Stimulated activated CD8-positive, alpha-beta memory T cell treated with anti-CD3 and anti-CD28 coated beads, Interleukin-7, amount 100 ng/mL, for 1 hour (primary cell): ENCODE measurements around the gene ORAI3.
"Not testable (repeated sequence)": the region's sequence is repeated elsewhere in the genome, so short reads cannot be mapped to it uniquely, and the experiment has no call there.

Source experiments
- DNase-seq, 2 donors: peaks; one replicate each; pipeline ENCODE4 v3.0.0-alpha.2; 2020; ENCODE audit warnings: low read depth in 2 of 2

Gene ORAI3

DNA sequence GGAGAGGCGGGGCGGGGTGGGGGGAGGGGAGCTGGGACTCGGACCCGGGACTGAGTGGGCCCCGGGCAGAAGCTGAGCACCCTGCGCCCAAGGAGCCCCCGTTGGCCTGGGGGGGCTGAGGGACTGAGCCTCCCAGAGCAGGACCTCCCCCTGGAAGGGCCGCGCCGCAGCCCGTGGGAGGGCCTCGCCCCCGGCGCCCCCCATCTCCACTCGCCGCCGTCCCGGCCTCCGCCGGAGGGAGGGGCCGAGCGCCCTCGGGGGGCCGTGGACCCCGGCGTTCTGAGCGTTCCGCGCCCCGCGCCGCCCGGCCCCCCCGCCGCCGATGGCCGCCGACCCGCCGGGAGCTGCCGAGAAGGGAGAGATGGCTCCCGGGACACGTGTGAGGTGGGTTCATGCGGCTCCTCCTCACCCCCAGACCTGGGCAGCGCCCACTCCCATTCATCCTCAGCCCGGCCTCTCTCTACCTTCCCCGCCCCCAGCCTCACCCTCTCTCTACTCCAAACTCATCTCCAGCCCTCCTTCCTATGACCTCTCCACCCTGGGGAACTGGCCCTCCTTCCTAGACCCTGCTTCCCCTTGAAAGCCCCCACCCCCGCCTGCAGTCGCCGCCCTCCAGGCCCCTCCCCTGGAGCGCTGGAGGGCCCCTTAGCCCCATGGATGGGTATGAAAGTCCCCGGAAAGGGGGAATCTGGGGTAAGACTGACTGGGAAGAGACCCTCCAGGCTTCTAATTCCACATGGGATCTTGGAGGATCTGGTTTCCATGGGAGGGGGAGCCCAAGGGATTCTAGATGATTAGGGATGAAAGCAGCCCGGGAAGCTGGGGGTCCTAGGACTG lies 24.6 kb upstream of the ORAI3 start:
- no peak for DNase-seq

DNA sequence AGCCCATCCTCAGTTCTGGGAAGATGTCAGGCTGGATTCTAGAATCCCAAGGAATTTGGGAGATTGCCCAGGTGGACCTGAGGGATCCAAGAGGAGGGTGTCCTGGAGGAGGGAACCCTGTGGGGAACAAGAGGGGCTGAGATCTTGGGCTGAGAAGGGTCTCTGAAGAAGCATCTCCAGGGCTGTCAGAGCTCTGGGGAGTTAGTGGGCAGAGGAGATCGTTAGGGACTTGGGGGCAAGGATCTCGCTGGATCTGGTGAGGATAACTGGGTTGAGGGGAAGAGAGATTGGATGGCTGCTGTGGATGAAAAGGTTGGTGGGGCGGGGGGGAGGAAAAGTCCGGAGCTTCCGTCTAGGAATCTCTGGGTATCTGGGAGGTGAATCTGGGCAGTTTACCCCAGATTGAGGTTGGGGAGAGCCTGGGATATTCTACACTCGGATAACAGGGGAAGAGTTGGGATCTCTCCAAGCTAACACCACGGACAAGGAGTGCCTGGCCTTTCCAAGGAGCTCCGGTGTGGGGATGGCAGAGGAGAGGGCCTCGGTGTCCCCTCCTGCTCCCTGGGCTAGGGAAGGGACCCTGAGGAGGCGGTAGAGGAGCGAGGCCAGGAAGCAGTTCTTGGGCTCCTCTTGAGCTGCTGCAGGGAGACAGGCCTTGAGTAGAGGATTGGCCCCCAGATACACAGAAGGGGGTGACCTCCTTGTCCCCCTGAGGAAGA lies 23.8 kb upstream of the ORAI3 start:
- no peak for DNase-seq

DNA sequence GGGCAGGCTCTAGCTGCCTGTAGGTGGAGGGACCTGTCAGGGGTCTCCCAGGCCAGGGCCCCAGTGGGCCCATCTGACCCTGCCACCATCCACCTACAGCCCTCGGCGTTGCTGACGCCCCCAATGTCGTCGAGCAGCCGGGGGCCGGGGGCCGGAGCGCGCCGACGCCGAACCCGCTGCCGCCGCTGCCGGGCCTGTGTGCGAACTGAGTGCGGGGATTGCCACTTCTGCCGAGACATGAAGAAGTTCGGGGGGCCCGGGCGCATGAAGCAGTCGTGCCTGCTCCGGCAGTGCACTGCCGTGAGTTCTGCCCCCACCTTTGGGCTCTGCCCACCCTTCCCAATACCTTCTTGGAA lies 23.3 kb upstream of the ORAI3 start:
- DNase-seq, result no peak

DNA sequence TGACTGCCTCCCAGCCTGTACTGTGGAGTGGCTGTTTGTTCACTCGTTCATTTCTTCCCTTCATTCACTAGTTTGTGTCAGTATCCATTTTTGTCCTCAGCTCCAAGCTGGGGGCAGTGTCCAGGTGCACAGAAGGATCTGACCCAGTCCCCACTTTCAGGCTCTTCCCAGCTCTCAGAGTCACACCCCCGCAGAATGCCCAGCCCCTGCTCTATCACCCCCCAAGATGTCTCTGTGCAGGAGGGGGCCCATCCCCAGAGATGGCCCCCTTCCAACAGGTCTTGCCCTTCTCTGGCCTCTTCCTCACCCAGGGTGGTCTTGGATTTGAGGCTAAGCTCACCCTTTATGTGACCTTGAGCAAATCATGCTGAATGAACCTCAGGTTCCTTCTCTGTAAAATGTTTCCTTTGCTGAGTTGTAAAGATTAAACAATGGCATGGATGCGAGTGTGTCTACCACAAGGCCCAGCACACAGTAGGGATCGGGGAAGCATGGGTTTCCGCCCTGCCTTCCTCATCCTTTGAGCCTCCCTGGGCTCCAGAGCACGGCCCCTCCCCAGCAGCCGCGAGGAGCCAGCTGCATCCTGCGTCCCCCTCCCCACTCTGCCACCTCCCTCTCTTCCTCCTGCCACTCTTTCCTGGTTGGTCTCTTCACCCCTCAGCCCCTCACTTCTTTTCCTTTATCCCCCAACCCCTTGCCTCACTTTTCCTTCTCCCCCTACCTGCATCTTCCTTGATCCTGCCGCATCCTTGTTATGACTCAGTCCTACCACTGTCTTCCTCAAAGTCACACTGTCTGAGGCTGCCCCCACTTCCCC lies 22.7 kb upstream of the ORAI3 start:
- no peak for DNase-seq

DNA sequence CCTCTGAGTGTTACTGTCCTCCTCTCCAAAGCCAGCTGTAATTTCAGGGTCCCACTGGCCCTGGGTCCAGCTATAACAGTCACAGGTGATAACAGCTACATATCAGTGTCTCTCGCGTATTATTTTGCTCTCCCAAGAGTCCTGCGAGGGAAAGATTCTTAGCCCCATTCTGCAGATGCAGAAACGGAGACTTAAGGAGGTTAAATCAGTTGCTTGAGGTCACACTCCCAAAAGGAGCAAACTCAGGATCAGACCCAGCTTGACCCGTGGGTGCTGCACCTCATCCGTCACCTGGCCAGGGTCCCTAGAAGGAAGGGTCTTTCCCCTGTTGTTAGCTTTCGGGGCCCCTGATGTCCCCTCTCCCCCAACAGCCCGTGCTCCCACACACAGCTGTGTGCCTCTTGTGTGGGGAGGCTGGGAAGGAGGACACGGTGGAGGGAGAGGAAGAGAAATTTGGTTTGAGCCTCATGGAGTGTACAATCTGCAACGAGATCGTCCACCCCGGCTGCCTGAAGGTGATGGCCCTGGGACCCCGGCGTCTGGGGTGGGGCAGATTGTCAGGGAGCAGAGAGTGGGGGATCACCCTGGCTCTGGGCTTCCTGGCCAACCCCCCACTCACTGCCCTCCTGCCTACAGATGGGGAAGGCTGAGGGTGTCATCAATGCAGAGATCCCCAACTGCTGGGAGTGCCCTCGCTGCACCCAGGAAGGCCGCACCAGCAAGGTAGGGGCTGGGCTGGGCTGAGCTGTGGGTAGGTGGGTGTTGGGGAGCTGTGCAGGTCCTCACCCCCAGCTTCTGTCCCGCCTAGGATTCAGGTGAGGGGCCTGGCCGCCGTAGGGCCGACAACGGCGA lies 21.7 kb upstream of the ORAI3 start:
- DNase-seq, result no peak

DNA sequence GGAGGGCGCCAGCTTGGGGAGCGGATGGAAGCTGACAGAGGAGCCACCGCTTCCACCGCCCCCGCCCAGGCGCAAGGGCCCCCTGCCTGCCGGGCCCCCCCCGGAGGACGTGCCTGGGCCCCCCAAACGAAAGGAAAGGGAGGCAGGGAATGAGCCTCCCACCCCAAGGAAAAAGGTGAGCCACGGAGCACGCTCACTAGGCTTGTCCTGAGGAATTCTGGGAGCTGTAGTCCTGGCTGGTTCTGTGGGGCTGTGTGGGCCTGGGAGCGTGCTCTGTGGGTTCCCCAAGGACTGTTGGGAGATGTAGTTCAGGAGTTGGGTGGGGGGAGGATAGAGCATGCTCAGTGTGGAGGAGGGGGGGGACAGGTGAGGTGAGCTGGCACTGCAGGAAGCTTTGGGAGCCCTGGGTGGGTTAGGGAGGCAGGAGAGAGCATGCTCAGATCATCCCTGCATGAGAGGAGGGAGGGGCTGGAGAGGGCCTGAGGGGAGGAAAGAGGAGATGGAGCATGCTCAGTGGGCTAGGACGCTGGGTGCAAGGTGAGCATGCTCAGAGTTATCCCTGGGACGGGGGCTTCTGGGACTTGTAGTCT lies 21.0 kb upstream of the ORAI3 start:
- no peak for DNase-seq

DNA sequence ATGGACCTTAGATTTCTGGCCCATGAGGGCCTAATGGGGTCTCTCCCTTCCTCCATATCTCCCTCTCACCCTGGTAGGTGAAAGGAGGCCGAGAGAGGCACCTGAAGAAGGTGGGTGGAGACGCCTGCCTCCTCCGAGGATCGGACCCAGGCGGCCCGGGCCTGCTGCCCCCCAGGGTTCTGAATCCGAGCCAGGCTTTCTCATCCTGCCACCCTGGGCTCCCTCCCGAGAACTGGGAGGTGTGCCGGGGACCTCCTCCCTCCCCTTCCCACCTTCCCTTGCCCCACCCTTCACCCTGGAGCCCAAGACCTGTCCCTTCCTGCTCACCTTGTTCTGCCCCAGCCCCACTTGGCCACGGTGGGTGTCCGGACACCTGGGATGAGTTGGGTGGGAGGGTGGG lies 20.5 kb upstream of the ORAI3 start:
- DNase-seq, result no peak

DNA sequence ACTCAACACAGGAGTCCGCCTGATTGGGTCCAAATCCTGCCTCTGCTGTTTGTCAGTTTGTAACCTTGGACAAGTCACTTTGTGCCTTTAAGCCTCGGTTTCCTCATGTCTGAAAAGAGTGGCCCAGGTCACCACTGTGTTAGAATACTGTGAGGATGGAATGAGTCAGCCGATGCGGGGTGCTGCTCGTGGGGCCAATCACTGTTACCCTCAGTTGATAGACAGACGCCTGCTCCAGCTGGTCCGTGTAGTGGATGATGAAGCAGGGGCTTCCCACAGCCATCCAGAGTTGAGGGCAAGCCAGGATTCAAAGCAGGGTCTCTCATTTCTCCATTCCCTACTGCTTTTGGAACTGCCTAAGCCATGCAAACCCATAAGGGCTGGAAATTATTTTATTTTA lies 19.7 kb upstream of the ORAI3 start:
- DNase-seq, result no peak

DNA sequence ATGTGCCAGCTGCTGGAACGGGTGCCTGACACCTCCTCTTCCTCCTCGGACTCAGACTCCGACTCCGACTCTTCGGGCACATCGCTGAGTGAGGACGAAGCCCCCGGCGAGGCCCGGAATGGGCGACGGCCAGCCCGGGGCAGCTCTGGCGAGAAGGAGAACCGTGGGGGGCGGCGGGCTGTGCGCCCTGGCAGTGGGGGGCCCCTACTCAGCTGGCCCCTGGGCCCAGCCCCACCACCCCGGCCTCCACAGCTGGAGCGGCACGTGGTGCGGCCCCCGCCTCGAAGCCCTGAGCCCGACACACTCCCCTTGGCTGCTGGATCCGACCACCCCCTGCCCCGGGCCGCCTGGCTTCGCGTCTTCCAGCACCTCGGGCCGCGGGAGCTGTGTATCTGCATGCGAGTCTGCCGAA lies 18.7 kb upstream of the ORAI3 start:
- DNase-seq, result no peak

DNA sequence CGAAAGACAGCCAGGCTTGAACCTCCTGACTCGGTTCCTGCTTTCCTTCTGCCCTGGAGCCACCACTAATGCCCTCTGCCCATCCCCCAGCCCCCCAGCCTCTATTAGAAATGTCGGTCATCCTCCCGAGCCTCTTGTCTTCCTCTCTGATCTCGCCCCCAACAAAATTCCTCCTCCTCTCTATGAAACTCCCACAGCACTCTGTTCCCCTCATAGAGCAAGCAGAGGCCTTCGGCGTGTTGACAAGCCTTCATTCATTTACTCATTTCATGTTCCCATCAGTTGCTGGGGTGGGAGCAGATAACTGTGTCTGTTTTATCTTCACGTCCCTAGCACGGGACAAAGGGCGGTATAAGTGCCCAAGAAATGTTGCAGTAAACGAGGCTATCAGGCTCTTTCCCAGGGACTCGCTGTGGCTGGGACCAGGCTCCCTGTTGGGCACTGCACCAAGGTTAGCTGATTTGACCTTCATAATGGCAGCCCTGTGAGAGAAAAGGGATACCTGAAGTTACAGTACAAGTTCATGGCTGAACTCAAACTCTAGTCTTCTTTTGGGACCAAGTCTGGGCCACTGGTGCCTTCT lies 17.7 kb upstream of the ORAI3 start:
- DNase-seq, result no peak

DNA sequence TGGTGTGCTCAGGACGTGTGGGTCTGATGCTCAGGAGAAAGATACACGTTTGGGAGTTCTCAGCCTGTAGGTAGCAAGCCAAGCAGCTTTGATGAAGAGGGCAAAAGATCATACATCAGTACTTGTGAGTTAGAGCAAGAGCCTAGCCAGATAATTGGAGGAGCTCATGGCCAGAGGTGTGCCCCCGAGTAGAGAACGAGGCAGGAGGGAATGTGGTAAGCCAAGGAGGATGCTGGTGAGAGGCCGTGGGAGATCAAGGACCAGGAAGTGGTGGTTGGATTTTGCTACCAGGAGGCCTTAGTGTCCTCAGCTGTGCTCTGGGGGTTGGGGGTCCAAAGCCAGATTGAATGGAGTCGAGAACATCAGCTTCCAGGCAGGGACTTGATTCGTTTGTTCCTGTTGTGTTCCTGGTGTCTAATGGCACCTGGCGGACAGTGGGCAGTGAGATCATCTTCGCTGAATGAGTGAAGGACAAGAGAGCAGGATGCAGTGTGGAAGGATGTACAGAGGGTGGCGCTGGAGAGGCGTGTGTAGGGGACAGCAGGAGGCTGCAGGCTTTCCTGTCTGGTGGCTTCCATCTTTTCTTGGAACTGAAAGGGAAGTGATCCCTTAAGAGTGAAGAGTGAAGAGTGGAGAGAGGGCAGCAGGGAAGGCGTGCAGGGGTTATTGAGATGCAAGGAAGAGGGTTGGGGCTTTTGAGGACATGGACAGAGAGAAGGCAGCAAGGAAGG lies 13.9 kb upstream of the ORAI3 start:
- no peak for DNase-seq

DNA sequence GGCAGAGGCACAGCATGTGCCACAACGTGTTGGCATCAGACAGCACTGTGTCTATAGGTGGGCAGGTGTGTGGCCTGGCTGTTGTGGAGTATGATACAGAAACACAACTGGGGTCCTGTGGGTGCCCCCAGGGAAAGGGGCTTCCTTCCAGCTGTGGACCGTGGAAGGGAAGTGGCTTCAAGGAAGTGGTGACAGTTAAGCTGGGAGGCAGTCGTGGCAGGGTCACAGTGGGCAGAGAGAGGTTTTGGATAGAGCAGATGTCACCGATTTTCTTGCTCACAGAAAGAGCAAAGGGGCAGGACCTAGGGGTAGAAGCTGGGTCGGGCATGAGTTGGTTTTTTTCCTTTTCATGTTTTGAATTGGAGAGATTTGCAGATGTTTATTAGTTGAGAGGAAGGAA lies 11.2 kb upstream of the ORAI3 start:
- DNase-seq, result no peak

DNA sequence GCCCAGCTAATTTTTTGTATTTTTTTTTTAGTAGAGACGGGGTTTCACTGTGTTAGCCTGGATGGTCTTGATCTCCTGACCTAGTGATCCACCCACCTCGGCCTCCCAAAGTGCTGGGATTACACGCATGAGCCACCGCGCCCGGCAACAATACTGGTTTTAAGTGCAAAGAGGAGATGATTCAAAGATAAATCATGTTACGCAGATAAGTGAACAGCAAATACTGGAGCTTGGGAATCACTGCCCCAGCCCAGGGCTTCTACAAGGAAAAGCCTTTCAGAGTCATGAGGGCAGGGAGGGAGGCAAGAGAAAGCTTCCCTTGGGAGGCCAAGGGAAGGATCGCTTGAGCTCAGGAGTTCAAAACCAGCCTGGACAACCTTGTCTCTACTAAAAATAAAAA lies 9.3 kb upstream of the ORAI3 start:
- DNase-seq, result not testable (repeated sequence)

DNA sequence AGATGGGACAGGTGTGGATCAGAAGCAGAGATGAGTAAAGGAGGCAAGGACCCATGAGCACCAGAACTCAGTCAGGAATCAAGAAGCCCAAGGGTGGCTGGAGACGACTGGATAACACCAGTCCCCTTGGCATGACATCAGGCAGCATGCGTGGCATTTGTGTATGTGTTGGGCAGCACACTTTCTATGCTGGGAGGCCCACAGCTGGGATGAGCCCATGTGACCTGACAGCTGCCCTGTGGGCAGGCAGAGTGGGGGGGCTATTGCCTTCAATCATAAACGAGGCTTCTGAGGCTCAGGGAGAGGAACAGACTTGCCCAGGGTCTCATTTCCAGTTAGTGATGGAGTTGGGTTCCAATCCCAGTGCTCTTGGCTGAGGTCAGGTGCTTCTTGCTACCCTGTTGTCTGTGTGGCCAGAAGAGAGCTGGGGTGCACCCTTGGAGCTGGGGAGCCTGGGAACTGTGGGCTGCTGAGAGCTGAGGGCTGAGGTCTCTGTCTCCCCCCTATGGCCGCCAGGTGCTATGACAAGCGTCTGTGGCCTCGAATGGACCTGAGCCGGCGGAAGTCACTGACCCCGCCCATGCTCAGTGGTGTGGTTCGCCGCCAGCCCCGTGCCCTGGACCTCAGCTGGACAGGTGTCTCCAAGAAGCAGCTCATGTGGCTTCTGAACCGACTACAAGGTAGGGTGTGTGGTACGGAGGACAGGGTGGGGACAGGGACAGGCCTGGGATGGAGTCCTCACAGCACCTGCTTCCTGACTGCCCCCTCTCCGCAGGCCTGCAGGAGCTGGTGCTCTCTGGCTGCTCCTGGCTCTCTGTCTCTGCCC lies 7.1 kb upstream of the ORAI3 start:
- DNase-seq, result peak; percentile 32 to 37

DNA sequence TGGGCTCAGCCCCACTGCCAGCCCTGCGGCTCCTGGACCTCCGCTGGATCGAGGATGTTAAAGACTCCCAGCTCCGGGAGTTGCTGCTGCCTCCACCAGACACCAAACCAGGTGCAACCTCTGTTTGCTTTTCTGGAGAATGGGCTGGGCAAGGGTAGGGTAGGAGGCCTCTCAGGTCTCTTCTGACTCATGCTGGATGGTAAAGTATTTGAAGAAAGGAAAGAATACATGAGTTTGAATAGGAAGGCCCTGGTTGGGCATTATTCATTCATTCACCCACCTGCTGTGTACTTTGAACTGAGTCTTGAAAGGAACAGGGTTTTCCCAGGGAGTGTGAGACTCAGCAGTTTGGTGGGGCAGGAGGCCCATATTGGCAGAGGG lies 6.5 kb upstream of the ORAI3 start:
- DNase-seq, result no peak

DNA sequence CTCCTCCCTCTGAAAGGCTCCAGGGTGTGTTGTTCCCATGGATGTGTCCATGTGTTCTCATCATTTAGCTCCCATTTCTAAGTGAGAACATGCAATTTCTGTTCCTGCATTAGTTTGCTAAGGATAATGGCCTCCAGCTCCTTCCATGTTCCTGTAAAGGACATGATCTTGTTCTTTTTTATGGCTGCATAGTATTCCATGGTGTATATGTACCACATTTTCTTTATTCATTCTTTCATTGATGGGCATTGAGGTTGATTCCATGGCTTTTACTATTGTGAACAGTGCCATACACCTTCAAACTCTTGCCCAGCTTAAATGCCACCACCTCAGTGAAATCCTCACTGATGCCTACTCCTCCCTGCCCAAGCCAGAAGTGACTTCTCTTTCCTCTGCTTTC lies 4.5 kb upstream of the ORAI3 start:
- no peak for DNase-seq

DNA sequence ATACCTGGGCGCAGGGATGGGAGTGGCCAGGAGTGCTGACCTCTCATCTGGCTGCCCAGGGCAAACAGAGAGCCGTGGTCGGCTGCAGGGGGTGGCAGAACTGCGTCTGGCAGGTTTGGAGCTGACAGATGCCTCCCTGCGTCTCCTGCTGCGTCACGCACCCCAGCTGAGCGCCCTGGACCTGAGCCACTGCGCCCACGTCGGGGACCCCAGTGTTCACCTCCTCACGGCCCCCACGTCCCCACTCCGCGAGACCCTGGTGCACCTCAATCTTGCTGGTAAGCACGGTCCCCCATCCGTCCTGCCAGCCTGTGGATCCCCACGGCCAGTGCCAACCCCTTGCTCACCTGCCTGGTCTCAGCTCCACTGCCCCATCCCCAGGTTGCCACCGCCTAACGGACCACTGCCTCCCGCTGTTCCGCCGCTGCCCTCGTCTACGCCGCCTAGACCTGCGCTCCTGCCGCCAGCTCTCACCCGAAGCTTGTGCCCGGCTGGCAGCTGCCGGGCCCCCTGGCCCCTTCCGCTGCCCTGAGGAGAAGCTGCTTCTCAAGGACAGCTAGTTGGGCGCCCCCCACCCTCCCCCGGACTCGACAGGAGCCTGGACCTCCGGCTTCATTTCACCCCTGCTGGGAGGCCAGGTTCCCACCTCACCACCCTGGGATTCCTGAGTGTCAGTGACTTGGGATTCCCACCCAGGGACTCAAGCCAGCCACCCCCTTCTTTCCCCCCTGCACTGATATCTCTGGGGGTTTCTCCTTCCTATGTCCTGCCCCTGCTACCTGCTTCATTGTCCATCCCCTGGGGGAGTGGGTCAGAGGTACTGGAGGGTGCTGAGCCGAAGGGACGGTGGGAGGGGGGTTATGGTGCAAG lies 2.0 kb upstream of the ORAI3 start:
- no peak for DNase-seq

DNA sequence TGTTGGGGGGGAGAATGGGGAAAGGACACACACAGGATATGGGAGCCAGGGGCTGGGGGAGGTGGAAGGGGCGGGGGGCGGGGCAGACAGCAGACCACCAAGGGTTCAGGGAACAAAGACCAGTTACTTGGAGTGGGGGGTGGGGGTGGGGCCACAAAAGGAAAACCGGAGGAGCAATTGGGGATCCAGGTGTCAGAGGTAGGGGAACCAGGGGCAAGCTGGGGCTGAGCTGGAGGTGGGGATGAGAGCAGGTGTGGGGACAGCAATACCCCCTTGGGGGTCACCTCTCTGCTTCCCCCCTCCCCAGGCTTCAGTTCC lies 1.4 kb upstream of the ORAI3 start:
- no peak for DNase-seq
